ENCODE measurements around the gene CHST2.

The CHST2 gene

DNA sequence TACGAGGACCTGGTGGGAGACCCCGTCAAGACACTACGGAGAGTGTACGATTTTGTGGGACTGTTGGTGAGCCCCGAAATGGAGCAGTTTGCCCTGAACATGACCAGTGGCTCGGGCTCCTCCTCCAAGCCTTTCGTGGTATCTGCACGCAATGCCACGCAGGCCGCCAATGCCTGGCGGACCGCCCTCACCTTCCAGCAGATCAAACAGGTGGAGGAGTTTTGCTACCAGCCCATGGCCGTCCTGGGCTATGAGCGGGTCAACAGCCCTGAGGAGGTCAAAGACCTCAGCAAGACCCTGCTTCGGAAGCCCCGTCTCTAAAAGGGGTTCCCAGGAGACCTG lies 2.5 kb downstream of the CHST2 start:
- in situ Hi-C loops (cut with HindIII; ENCODE audit: low sequenced_read_pairs) = no loop called here
- no peak overlapping the region for H3K4me3 ChIP-seq (ENCODE audit: low read depth, low read length)
- TF ChIP-seq, protein P1, sequence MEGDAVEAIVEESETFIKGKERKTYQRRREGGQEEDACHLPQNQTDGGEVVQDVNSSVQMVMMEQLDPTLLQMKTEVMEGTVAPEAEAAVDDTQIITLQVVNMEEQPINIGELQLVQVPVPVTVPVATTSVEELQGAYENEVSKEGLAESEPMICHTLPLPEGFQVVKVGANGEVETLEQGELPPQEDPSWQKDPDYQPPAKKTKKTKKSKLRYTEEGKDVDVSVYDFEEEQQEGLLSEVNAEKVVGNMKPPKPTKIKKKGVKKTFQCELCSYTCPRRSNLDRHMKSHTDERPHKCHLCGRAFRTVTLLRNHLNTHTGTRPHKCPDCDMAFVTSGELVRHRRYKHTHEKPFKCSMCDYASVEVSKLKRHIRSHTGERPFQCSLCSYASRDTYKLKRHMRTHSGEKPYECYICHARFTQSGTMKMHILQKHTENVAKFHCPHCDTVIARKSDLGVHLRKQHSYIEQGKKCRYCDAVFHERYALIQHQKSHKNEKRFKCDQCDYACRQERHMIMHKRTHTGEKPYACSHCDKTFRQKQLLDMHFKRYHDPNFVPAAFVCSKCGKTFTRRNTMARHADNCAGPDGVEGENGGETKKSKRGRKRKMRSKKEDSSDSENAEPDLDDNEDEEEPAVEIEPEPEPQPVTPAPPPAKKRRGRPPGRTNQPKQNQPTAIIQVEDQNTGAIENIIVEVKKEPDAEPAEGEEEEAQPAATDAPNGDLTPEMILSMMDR (IDR thresholded peaks at IDR 0.05; ENCODE audit: low read depth, low read length, missing control alignments) = no peak
- DNase-seq (ENCODE audit: low read depth) = no peak

DNA sequence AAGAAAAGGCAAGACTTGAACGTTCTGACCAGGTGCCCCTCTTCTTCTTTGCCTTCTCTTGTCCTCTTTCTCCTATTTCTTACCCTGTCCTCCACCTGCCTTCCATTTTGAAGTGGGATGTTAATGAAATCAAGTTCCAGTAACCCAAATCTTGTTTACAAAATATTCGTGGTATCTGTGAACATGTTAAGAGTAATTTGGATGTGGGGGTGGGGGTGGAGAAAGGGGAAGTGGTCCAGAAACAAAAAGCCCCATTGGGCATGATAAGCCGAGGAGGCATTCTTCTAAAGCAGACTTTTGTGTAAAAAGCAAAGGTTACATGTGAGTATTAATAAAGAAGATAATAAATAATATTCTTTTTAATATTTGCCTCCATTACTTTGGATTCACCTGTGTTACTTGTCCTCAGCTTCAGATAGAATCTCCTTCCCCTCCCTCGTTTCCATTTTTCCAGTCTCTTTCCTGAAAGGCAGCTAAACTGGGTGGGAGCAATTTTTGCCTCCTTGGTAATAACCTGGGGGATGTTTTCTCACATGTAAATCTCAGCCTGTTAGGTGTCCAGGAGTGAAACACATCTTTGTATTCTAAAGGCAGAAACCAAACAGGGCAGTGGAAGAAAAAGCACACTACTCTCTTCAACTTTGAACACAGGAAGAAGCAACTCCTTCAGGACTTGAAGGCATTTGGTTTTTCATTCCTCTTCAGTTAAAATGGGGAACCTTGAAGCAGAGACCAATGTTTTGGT lies 3.2 kb downstream of the CHST2 start:
- TF ChIP-seq, protein P1 (IDR thresholded peaks at IDR 0.05; ENCODE audit: low read depth, low read length, missing control alignments) = no peak
- in situ Hi-C loops (cut with HindIII; ENCODE audit: low sequenced_read_pairs) = no loop called here
- no peak overlapping the region for H3K4me3 ChIP-seq (ENCODE audit: low read depth, low read length)
- no peak for DNase-seq (ENCODE audit: low read depth)

DNA sequence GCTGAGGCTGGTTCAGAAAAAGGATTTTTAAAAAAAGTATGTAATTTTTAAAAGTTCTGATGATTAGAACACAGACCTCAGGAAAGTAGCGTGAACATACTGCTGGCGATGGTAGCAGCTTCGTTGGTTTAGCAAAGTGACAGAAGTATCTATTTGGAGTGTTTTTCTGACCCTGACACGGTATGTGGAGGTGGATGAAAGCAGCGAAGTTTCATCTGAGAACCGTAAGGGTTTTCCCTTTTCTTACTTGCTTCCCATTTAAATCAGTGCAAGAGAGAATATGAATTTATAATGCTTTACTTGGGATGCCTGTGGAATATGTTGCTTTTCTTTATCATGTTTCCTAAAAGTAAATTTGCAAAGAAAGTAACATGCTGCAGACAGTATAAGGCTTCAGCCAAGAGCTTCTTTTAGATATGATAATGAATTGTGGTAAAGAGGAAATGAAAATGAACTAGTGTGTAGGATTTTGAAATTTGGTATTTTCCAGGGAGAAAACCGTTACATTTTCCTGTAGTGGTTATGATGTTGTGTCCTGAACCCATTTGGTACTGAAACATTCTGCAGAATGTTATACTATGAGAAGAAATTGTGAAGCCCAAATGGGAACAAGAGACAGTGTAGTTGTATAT lies 3.9 kb downstream of the CHST2 start:
- H3K4me3 ChIP-seq (ENCODE audit: low read depth, low read length) = no peak overlapping the region
- no peak for DNase-seq (ENCODE audit: low read depth)
- in situ Hi-C loops (cut with HindIII; ENCODE audit: low sequenced_read_pairs) = no loop called here
- TF ChIP-seq, protein P1 (IDR thresholded peaks at IDR 0.05; ENCODE audit: low read depth, low read length, missing control alignments) = no peak

DNA sequence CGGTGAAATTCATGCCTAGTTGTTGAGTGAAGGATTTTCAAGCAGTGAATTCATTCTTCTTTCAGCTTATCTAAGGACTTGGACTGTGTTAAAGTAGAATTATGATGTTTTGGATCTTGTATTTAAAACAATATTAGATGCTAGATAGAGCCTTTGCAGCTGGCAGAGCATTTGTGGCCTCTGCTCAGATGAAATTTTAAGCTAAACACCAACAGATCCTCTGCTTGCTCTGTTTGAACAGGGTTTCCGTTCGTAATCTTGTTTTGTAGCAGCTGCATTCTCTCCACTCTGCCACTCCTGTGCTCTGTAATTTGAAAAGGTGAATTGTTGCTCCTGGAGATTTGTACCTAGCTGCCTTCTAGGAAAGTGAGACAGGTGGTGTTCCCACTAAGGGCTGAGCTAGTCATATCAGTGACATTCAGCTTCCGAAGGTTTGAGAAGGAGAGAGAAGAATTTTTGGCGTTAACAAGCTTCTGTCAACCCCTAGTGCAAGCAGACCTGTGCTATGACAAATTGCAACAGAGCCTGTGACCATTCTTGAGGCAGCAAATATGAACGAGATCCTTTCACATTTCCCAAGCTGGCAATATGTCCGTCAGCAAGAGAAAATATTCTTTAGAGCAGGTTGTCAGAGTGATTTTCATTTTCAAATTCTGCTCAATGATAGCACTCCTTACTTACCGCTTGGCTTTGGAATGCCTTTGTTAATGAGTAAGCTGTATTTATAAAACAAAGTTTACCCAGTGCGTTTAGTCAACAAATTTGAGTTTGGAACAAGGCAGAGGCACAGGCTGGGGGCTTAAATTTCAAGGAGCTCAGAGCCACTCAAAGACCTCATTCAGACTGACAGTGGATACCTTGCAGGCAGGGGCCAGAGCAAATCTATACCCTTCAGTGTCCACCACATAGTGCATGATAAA lies 5.3 kb downstream of the CHST2 start:
- TF ChIP-seq, protein P1 (IDR thresholded peaks at IDR 0.05; ENCODE audit: low read depth, low read length, missing control alignments) = no peak
- DNase-seq (ENCODE audit: low read depth) = no peak
- no peak overlapping the region for H3K4me3 ChIP-seq (ENCODE audit: low read depth, low read length)
- in situ Hi-C loops (cut with HindIII; ENCODE audit: low sequenced_read_pairs) = loop anchor here (25.0 kb wide), 1 partner anchor 537 kb away; no protein-coding TSS in a partner anchor

DNA sequence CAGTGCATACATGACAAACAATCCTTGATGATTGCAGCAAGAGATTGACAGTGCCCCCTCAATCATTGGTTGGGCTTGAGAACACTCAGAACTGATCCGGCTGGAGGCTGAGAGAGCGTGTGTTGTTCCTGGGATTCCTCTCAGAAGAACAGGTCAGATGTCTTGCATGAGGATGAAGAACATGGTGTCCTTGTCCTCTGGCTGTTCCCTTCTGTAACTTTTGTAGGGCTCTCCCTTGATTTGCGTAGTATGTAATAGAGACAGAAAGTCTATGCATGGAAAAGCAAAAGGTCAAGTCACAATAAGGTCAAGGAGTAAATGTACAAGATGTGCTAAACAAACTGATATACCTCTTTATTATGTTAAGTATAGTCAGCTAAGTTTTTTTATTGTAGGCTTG lies 8.2 kb downstream of the CHST2 start:
- TF ChIP-seq, protein P1 (IDR thresholded peaks at IDR 0.05; ENCODE audit: low read depth, low read length, missing control alignments) = no peak
- in situ Hi-C loops (cut with HindIII; ENCODE audit: low sequenced_read_pairs) = loop anchor here (25.0 kb wide), 1 partner anchor 534 kb away; no protein-coding TSS in a partner anchor
- H3K4me3 ChIP-seq (ENCODE audit: low read depth, low read length) = no peak overlapping the region
- no peak for DNase-seq (ENCODE audit: low read depth)

DNA sequence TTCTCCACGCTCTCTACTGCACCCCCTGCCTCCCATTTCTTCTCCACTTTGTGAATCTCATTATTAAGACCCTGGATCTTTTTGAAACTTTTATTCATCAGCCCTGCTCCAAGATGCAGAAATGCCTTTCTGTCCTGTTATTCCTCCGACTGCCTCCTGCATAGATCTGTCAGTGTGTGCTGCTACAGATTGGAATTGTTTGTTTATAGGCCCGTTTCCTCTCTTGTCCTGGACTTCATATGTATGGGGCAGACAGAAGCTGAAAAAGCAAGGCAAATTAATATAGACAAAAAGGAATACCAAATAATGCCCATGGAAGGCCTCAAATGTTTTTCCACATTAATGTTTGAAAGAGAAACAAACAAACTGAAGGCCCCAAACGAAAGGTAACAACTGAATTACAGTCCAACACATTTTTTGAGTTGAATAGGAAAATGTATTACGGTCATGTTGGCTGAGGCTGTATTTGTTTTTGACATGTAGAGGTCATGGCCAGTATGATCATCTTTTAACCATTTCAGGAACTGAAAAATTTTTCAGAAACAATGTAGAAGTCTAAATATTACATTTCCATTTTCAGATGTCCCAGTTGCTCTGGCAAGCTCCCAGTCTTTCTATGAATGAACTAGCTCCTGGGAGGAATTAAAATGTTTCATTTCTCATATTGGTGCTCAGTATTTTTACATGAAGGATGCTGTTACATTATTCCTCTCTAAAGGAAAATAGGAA lies 8.8 kb downstream of the CHST2 start:
- no peak overlapping the region for H3K4me3 ChIP-seq (ENCODE audit: low read depth, low read length)
- in situ Hi-C loops (cut with HindIII; ENCODE audit: low sequenced_read_pairs) = loop anchor here (25.0 kb wide), 1 partner anchor 534 kb away; no protein-coding TSS in a partner anchor
- TF ChIP-seq, protein P1 (IDR thresholded peaks at IDR 0.05; ENCODE audit: low read depth, low read length, missing control alignments) = no peak
- no peak for DNase-seq (ENCODE audit: low read depth)

Measured in astrocyte of the cerebellum (primary cell).